Stimulated activated CD8-positive, alpha-beta memory T cell treated with anti-CD3 and anti-CD28 coated beads, Interleukin-15, amount 100 ng/mL, for 48 hours (primary cell): ENCODE results near the gene B4GAT1.
A peak's percentile ranks its signal among the peaks of the same experiment; 100 is the strongest.
"Not testable (repeated sequence)": the region's sequence is repeated elsewhere in the genome, so short reads cannot be mapped to it uniquely, and the experiment has no call there.

Experiments
- DNase-seq, 2 donors: peaks; one replicate each; pipeline ENCODE4 v3.0.0-alpha.2; 2020; ENCODE audit warnings: low read depth in 2 of 2

The B4GAT1 gene

GRCh38 chr11:66322732-66323427 lies 24.5 kb downstream of the B4GAT1 start:
- no peak for DNase-seq

GRCh38 chr11:66321606-66322005 lies 25.8 kb downstream of the B4GAT1 start:
- DNase-seq, result no peak

- not testable (repeated sequence) for DNase-seq
Observed at GRCh38 chr11:66320748-66321147, 26.7 kb downstream of the B4GAT1 start.

GRCh38 chr11:66320289-66320688 lies 27.1 kb downstream of the B4GAT1 start:
- not testable (repeated sequence) for DNase-seq

GRCh38 chr11:66318600-66318970 lies 28.8 kb downstream of the B4GAT1 start:
- DNase-seq, result no peak

- peak; percentile 44 to 63 for DNase-seq
Observed at GRCh38 chr11:66317723-66318599, 29.5 kb downstream of the B4GAT1 start.

GRCh38 chr11:66317322-66317722 lies 30.1 kb downstream of the B4GAT1 start:
- no peak for DNase-seq

- no peak for DNase-seq
Observed at GRCh38 chr11:66316849-66317251, 30.6 kb downstream of the B4GAT1 start, which contains the start of gene CD248. Gene CD248 (minus strand): TSS chr11:66317044. CDS start chr11:66317027, 17 bp downstream.

- DNase-seq, result no peak
Observed at GRCh38 chr11:66315921-66316811, 31.3 kb downstream of the B4GAT1 start.

GRCh38 chr11:66315498-66315885 lies 31.9 kb downstream of the B4GAT1 start:
- no peak for DNase-seq

- no peak for DNase-seq
Observed at GRCh38 chr11:66314561-66315497, 32.6 kb downstream of the B4GAT1 start.

GRCh38 chr11:66314186-66314501 lies 33.3 kb downstream of the B4GAT1 start:
- no peak for DNase-seq

GRCh38 chr11:66313321-66314185 lies 33.9 kb downstream of the B4GAT1 start:
- no peak for DNase-seq

GRCh38 chr11:66312549-66313320 lies 34.7 kb downstream of the B4GAT1 start:
- DNase-seq, result peak; percentile 92 to 93

GRCh38 chr11:66311965-66312548 lies 35.4 kb downstream of the B4GAT1 start:
- peak; percentile 94 to 96 for DNase-seq

GRCh38 chr11:66311470-66311964 lies 35.9 kb downstream of the B4GAT1 start:
- no peak for DNase-seq

GRCh38 chr11:66310803-66311440 lies 36.5 kb downstream of the B4GAT1 start:
- not testable (repeated sequence) for DNase-seq

GRCh38 chr11:66310324-66310723 lies 37.1 kb downstream of the B4GAT1 start:
- no peak for DNase-seq
